VCaP (cell line): ENCODE results near the gene PADI1.

Experiments
- H3K27ac ChIP-seq: fragments of 450-650 bp; 2 replicates; pipeline ENCODE4 v1.5.1; 2017
- TF ChIP-seq, protein P1 (sequence below): fragments of 450-650 bp; conservative IDR thresholded peaks from 2 replicates; pipeline ENCODE4 v1.5.1; 2017; ENCODE audit warnings: mild to moderate bottlenecking, moderate library complexity

Gene PADI1

DNA sequence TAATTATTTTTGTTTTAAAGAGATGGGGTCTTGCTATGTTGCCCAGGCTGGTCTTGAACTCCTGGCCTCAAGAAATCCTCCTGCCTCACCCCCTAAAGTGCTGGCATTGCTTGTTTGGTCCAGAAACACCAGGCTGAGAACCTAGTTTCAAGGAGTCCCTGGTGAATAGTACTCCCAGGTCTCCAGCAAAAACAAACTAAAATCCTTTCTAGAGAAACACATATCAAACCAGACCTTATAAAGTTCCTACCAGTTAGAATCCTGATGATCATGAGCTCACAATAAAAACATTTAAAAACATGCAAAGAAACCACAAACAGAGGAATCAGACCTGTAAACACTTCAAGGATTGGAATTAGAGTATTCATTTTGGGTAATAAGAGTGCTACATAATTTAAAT is 34.4 kb upstream of the PADI1 start:
- H3K27ac ChIP-seq, result no peak overlapping the region
- TF ChIP-seq, protein P1, sequence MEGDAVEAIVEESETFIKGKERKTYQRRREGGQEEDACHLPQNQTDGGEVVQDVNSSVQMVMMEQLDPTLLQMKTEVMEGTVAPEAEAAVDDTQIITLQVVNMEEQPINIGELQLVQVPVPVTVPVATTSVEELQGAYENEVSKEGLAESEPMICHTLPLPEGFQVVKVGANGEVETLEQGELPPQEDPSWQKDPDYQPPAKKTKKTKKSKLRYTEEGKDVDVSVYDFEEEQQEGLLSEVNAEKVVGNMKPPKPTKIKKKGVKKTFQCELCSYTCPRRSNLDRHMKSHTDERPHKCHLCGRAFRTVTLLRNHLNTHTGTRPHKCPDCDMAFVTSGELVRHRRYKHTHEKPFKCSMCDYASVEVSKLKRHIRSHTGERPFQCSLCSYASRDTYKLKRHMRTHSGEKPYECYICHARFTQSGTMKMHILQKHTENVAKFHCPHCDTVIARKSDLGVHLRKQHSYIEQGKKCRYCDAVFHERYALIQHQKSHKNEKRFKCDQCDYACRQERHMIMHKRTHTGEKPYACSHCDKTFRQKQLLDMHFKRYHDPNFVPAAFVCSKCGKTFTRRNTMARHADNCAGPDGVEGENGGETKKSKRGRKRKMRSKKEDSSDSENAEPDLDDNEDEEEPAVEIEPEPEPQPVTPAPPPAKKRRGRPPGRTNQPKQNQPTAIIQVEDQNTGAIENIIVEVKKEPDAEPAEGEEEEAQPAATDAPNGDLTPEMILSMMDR, result no peak

DNA sequence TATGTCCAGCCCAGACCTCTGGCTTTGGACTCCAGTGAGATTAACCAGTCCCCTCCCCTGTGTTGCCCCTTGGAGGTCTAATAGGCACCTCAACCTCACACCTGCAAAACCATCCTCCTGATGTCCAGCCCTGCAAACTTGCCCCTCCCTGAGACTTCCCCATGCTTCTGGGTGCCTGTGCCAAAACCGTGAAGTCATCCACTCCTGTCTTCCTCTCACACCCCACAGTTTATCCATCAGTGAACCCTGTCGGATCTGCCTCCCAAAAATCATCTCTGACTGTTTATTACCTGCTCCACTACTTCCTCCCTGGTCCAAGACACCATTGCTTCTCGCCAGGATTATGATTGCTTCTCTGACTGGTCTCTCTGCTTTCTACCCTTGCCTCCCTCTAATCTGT is 31.7 kb upstream of the PADI1 start:
- no peak overlapping the region for H3K27ac ChIP-seq
- TF ChIP-seq, protein P1, result no peak

DNA sequence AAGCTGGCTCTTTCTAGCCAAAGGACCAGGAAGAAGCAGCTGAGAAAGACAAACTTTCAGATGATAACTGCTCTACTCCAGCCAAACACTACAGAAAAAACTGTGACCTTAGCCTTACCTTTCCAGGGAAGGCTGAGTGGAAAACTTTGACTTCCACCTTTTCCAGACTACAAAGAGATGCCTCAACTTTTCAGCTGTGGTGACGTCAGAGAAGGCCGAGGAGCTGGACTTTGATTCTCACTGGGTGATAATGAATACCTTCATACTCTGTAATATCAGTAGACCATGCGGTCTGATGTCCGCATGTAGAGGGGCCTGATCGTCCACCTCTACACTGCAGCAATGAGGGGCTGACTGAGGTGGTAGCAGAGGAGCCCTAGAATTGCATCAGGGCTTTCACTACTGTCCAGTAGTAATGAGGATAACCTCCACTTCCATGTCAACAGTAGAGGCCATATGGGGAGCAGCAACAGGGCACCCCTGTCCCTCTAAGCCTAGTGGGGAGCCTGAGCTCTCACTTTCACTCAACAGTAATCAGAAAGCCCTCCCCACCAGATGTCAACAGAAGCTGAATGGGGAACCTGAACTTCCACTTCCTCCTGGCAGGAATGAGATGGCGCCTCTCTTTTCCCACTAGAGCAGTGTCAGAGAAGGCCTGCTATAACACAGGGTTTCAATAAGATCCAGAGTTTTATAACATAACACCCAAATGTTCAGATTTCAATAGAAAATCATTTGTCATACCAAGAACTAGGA is 28.4 kb upstream of the PADI1 start:
- TF ChIP-seq, protein P1, result no peak
- H3K27ac ChIP-seq, result no peak overlapping the region

DNA sequence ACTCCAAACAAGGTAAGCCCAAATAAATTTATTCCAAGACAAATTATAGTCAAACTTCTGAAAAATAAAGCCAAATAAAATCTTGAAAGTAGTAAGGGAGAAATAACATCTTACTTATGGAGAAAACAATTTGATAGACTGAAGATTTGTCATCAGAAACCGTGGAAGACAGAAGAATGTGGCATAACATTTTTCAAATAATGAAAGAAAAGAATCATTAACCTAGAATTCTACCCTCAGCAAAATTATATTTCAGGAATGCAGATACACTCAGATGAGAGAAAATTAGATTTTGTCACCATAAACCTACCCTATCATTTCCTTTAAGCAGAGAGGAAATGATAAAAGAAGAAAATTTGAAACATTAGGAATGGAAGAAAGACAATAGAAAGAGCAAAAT is 27.3 kb upstream of the PADI1 start:
- TF ChIP-seq, protein P1, result no peak
- no peak overlapping the region for H3K27ac ChIP-seq

DNA sequence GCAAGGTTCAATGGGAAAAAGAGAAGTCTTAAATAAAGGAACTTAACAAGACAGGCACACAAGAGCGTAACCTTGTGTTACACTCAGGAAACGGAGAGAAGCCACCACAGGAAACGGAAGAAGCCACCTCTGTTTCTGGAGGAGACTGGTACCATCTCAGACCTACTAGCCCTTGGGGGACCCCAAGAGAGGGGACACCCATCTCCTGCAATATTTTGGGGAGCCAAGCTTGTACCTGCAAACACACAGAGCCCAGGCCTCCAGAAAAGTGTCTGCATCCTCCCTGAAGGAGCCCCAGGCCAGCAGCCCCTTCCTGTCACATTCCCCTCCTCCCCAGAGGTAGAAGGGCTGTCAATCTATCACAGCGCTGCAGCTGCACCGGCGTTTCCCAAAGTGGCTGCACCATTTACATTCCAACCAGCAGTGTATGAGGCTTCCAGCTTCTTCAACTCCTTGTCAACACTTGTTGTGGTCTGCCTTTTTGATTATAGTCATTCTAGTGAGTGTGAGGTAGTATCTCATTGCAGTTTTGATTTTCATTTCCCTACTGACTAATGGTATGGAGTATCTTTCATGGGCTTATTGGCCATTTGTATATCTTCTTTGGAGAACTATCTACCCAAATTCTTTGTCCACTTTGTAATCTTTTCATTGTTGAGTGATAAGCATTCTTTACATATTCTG is 23.0 kb upstream of the PADI1 start:
- no peak overlapping the region for H3K27ac ChIP-seq
- TF ChIP-seq, protein P1, result no peak

DNA sequence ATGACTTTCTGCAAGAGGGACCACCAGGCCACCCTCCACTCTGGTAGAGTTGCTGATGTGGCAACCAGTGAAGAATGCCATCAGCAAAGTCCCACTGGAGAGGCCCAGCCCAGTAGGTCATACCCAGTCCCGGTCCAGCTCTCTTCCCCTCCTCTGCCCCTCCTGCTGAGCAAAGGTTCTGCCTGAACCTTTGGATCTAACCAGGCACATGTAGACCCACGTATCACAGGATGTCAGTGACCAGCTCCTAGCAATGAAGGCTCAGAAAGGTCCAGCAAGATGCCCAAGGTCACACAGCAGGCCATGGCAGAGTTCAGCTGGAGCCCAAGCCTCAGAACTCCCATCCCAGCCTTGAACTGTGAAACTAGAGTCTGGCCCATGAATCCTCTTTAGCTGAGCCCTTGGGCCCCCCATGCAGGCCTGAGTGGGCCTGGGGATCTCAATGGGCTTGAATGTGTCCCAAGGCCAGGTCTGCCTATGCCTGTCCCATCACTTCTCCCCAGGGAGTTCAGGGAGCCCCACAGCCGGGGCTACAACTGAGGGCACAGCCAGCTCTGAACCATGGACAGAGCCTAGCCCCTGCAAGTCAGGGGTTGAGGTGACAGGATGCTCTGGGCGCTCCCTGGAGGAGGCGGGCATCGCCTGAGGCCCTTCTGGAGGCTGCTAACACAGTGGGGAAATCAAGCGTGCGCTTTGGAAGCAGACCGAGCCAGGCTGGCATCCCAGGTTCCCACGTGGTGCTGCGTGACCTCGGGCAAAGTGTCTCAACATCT is 21.4 kb upstream of the PADI1 start:
- TF ChIP-seq, protein P1, result no peak

DNA sequence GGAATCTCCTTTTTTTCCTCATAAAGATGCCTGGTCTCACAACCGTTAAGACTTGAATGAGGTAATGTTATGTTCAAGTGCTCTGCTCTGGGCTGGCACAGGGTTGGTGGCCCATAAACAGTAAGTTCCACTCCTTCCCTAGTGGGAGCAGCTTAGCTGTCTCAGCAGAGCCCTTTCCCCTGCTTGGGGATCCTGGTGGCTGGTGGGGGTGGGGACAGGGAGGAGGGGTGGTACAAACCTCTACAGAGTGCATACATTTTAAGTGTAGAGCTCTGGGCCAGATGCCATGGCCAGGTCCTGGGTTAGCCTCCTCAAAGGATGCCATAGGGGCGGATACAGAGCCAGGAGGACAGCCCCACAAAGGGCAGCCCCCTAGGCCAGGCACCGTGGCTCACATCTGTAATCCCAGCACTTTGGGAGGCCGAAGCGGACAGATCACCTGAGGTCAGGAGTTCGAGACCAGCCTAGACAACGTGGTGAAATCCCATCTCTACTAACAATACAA is 20.7 kb upstream of the PADI1 start:
- H3K27ac ChIP-seq, result no peak overlapping the region
- TF ChIP-seq, protein P1, result no peak

More for the DNA sequence above, 21.4 kb upstream of the PADI1 start:
- no peak overlapping the region for H3K27ac ChIP-seq
